GM10266 (cell line): ENCODE results near the gene KANK2.

Experiments used
- DNase-seq: peaks from one replicate; pipeline ENCODE4 v3.0.0; 2012; ENCODE audit errors: extremely low spot score
- CTCF ChIP-seq: IDR thresholded peaks from 2 replicates; pipeline ENCODE4 v1.5.1; 2012; ENCODE audit warnings: mild to moderate bottlenecking, low read depth; ENCODE audit not compliant: control insufficient read depth, insufficient read depth; ENCODE audit errors: missing control alignments

KANK2 gene

GRCh38 chr19:11177592-11177991 lies 19.8 kb downstream of the KANK2 start:
- no peak for TF ChIP-seq CTCF
- DNase-seq = peak; percentile 14

GRCh38 chr19:11176466-11177193 lies 20.7 kb downstream of the KANK2 start:
- no peak for DNase-seq
- TF ChIP-seq CTCF = no peak

DNA sequence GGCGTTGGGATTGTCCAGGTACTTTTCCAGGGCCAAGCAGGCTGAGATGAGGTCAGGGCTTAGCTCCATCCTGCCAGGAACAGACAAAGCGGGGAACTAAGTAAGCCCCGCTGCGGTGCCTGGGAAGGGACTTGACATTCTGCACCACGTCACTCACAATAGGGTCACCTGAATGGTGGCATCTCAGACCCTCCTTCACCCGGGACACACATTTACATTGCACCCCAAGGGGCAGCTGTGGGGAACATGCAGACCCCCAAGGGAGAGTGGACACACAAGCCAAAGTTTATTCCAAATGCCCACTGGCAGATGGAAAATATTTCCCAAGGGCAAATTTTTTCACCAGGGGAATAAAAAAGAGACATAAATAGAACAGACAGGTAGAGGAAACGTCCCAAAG lies 21.4 kb downstream of the KANK2 start:
- DNase-seq = no peak

DNA sequence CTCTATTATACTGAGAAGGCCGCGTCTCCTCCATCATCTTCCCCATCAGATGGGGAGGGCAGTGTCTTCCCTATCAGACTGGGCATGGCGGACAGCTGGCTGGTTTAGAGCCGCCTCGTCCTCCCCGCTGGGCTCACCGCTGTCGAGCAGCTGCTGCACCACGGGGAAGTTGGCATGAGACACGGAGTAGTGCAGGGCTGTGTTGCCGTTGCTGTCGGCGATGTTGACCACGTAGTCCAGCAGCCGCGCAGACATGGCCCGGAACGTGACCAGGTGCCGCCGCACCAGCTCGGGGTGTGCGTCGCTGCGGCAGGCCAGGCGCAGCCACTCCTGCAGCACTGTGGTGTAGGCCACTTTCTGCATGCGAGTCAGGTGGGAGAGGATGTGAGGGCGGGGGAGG lies 23.0 kb downstream of the KANK2 start:
- TF ChIP-seq CTCF = no peak
- DNase-seq = no peak

More for the DNA sequence above, 21.4 kb downstream of the KANK2 start:
- TF ChIP-seq CTCF = no peak

DNA sequence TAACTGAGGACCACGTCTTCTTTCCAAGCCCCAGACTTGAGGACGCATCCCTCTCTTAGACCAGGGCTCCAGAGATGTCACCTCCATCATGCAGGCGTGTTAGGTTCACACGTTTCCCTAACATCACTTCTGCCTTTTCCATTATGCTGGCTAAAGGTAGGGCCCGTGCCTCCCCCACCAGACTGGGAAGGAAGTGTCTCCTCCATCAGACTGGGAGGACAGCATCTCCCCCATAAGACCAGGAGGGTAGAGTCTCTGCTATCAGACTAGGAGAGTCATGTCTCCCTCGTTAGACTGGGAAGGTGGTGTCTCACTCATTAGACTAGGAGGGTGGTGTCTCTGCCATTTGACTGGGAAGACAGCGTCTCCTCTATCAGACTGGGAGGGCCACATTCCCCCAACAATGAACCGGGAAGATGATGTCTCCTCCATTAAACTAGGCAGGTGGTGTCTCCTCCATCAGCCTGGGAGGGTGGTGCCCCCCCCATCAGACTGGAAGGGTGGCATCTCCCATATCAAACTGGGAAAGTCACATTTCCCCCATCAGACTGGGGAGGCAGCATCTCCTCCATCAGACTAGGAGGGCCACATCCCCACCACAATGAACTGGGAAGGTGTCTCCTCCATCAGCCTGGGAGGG lies 23.7 kb downstream of the KANK2 start:
- DNase-seq = no peak

GRCh38 chr19:11172576-11172975 lies 24.8 kb downstream of the KANK2 start:
- TF ChIP-seq CTCF = no peak

More for the DNA sequence above, 23.7 kb downstream of the KANK2 start:
- TF ChIP-seq CTCF = no peak

GRCh38 chr19:11171144-11171543 lies 26.2 kb downstream of the KANK2 start:
- TF ChIP-seq CTCF = no peak
- no peak for DNase-seq

More at GRCh38 chr19:11172576-11172975, 24.8 kb downstream of the KANK2 start:
- DNase-seq = no peak
